HEK293 (cell line): ENCODE data around the gene IGF2BP2.

Experiments
- CTCF ChIA-PET: fragments of 350-600 bp; formaldehyde crosslinking; extraction: SDS; loops from one replicate; lab custom pipeline; 2021; ENCODE audit warnings: antibody characterized with exemption; lab: Yijun Ruan, JAX
- POLR2A ChIA-PET: fragments of 300-600 bp; formaldehyde crosslinking; extraction: SDS; loops from one replicate; lab custom pipeline; 2020; ENCODE audit warnings: antibody characterized with exemption, inconsistent platforms; lab: Yijun Ruan, JAX
- H3K27ac ChIP-seq: fragments of 200-500 bp; sonication (Bioruptor generic); 2 replicates; pipeline ENCODE4 v1.5.1; 2014; ENCODE audit warnings: low read depth, low read length, control low read depth, inconsistent platforms; ENCODE audit errors: extremely low read depth
- H3K36me3 ChIP-seq, 2 experiments: fragments of 200-500 bp in 1 of 2; sonication (Bioruptor generic) in 1 of 2; 1 replicate in 1 of 2; 2 replicates in 1 of 2; pipeline ENCODE4 v1.5.1; 2014 to 2017; ENCODE audit warnings: inconsistent platforms in 2 of 2, low read length in 2 of 2; ENCODE audit not compliant: control insufficient read depth in 2 of 2, insufficient read depth in 1 of 2
- H3K4me1 ChIP-seq: fragments of 200-500 bp; sonication (Bioruptor generic); 2 replicates; pipeline ENCODE4 v1.5.1; 2014; ENCODE audit warnings: mild to moderate bottlenecking, low read length, inconsistent platforms; ENCODE audit not compliant: control insufficient read depth, insufficient read depth
- H3K4me3 ChIP-seq: 2 replicates; pipeline ENCODE4 v1.5.1; 2011; ENCODE audit warnings: low read depth, mild to moderate bottlenecking, control low read depth, low read length, moderate library complexity
- H3K9me3 ChIP-seq: fragments of 200-500 bp; sonication (Bioruptor generic); 2 replicates; pipeline ENCODE4 v1.5.1; 2014; ENCODE audit warnings: low read depth, low read length, inconsistent platforms; ENCODE audit not compliant: control insufficient read depth, insufficient read depth
- HOXA7 ChIP-seq: sonication (generic); formaldehyde crosslinking; IDR thresholded peaks from 2 replicates; pipeline ENCODE4 v1.8.1; 2022; ENCODE audit warnings: missing genetic modification reagents, borderline replicate concordance
- ZNF202 ChIP-seq: fragments of 450-650 bp; formaldehyde crosslinking; IDR thresholded peaks from 2 replicates; pipeline ENCODE4 v1.5.1; 2016; ENCODE audit warnings: missing biosample characterization, missing genetic modification characterization, borderline replicate concordance
- ZNF324 ChIP-seq: fragments of 450-650 bp; formaldehyde crosslinking; IDR thresholded peaks from 2 replicates; pipeline ENCODE4 v1.5.1; 2016; ENCODE audit warnings: missing biosample characterization, missing genetic modification characterization
- ZNF350 ChIP-seq: fragments of 450-650 bp; formaldehyde crosslinking; IDR thresholded peaks from 2 replicates; pipeline ENCODE4 v1.5.0; 2017; ENCODE audit warnings: missing biosample characterization, mild to moderate bottlenecking, missing genetic modification characterization
- ZNF473 ChIP-seq: fragments of 450-650 bp; formaldehyde crosslinking; IDR thresholded peaks from 2 replicates; pipeline ENCODE4 v1.5.1; 2017; ENCODE audit warnings: missing biosample characterization, missing genetic modification characterization
- ZNF585B ChIP-seq: fragments of 450-650 bp; formaldehyde crosslinking; IDR thresholded peaks from 2 replicates; pipeline ENCODE4 v1.5.1; 2016; ENCODE audit warnings: missing biosample characterization, missing genetic modification characterization
- ZNF660 ChIP-seq: fragments of 450-650 bp; IDR thresholded peaks from 2 replicates; pipeline ENCODE4 v1.5.1; 2018; ENCODE audit warnings: missing biosample characterization, mild to moderate bottlenecking, missing genetic modification characterization
- ZNF701 ChIP-seq: fragments of 450-650 bp; formaldehyde crosslinking; IDR thresholded peaks from 2 replicates; pipeline ENCODE4 v1.5.1; 2016; ENCODE audit warnings: missing biosample characterization, missing genetic modification characterization
- ZNF76 ChIP-seq: fragments of 450-650 bp; formaldehyde crosslinking; IDR thresholded peaks from 2 replicates; pipeline ENCODE4; 2016; ENCODE audit warnings: low read depth, missing biosample characterization, missing genetic modification characterization, borderline replicate concordance
- TF ChIP-seq, protein P1 (sequence below): fragments of 450-650 bp; formaldehyde crosslinking; IDR thresholded peaks from 2 replicates; pipeline ENCODE4 v1.5.1; 2016; ENCODE audit warnings: missing biosample characterization, missing genetic modification characterization
- TF ChIP-seq, protein P2 (sequence below): fragments of 450-650 bp; formaldehyde crosslinking; IDR thresholded peaks from 2 replicates; pipeline ENCODE4 v1.5.1; 2016; ENCODE audit warnings: missing biosample characterization, missing genetic modification characterization, borderline replicate concordance
- TF ChIP-seq, protein P3 (sequence below): fragments of 450-650 bp; formaldehyde crosslinking; IDR thresholded peaks from 2 replicates; pipeline ENCODE4 v1.5.1; 2016; ENCODE audit warnings: missing biosample characterization, missing genetic modification characterization

IGF2BP2 gene

DNA sequence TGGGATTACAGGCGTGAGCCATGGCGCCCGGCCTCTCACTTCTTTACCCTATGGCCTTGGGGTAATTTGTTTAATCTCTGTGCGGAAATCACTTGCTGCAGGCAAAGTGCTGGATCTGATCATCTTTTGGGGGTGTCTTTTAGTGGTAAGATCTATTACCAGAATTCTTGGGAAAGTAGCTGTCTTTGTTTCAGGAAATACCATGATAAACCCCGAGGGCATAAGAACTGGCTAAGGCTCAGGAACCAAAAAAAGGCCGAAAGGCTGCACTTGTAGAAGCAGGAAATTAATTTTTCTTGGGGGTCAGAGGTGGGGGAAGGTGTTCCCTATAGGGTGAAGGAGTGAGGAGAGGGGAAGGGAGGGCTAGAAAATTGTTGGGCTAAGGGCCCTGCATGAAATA, 22.7 kb upstream of the IGF2BP2 start:
- CTCF ChIA-PET, result no interaction called here
- H3K27ac ChIP-seq, result no peak overlapping the region
- no peaks in the 10 kb centered on the region for H3K36me3 ChIP-seq
- POLR2A ChIA-PET, result no interaction called here
- TF ChIP-seq ZNF324 (no peak), HOXA7 (CRISPR knock-in tag) (no peak), ZNF76 (no peak), ZNF202 (tag by site-specific recombination) (no peak), ZNF585B (no peak)
- TF ChIP-seq, protein P1, sequence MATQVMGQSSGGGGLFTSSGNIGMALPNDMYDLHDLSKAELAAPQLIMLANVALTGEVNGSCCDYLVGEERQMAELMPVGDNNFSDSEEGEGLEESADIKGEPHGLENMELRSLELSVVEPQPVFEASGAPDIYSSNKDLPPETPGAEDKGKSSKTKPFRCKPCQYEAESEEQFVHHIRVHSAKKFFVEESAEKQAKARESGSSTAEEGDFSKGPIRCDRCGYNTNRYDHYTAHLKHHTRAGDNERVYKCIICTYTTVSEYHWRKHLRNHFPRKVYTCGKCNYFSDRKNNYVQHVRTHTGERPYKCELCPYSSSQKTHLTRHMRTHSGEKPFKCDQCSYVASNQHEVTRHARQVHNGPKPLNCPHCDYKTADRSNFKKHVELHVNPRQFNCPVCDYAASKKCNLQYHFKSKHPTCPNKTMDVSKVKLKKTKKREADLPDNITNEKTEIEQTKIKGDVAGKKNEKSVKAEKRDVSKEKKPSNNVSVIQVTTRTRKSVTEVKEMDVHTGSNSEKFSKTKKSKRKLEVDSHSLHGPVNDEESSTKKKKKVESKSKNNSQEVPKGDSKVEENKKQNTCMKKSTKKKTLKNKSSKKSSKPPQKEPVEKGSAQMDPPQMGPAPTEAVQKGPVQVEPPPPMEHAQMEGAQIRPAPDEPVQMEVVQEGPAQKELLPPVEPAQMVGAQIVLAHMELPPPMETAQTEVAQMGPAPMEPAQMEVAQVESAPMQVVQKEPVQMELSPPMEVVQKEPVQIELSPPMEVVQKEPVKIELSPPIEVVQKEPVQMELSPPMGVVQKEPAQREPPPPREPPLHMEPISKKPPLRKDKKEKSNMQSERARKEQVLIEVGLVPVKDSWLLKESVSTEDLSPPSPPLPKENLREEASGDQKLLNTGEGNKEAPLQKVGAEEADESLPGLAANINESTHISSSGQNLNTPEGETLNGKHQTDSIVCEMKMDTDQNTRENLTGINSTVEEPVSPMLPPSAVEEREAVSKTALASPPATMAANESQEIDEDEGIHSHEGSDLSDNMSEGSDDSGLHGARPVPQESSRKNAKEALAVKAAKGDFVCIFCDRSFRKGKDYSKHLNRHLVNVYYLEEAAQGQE (tag by site-specific recombination), result no peak
- TF ChIP-seq, protein P2, sequence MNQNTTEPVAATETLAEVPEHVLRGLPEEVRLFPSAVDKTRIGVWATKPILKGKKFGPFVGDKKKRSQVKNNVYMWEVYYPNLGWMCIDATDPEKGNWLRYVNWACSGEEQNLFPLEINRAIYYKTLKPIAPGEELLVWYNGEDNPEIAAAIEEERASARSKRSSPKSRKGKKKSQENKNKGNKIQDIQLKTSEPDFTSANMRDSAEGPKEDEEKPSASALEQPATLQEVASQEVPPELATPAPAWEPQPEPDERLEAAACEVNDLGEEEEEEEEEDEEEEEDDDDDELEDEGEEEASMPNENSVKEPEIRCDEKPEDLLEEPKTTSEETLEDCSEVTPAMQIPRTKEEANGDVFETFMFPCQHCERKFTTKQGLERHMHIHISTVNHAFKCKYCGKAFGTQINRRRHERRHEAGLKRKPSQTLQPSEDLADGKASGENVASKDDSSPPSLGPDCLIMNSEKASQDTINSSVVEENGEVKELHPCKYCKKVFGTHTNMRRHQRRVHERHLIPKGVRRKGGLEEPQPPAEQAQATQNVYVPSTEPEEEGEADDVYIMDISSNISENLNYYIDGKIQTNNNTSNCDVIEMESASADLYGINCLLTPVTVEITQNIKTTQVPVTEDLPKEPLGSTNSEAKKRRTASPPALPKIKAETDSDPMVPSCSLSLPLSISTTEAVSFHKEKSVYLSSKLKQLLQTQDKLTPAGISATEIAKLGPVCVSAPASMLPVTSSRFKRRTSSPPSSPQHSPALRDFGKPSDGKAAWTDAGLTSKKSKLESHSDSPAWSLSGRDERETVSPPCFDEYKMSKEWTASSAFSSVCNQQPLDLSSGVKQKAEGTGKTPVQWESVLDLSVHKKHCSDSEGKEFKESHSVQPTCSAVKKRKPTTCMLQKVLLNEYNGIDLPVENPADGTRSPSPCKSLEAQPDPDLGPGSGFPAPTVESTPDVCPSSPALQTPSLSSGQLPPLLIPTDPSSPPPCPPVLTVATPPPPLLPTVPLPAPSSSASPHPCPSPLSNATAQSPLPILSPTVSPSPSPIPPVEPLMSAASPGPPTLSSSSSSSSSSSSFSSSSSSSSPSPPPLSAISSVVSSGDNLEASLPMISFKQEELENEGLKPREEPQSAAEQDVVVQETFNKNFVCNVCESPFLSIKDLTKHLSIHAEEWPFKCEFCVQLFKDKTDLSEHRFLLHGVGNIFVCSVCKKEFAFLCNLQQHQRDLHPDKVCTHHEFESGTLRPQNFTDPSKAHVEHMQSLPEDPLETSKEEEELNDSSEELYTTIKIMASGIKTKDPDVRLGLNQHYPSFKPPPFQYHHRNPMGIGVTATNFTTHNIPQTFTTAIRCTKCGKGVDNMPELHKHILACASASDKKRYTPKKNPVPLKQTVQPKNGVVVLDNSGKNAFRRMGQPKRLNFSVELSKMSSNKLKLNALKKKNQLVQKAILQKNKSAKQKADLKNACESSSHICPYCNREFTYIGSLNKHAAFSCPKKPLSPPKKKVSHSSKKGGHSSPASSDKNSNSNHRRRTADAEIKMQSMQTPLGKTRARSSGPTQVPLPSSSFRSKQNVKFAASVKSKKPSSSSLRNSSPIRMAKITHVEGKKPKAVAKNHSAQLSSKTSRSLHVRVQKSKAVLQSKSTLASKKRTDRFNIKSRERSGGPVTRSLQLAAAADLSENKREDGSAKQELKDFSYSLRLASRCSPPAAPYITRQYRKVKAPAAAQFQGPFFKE (tag by site-specific recombination), result no peak
- TF ChIP-seq, all 188 proteins: peak for 0
- Histone ChIP-seq H3K4me3 (no peak overlapping the region), H3K9me3 (no peaks in the 10 kb centered on the region), H3K4me1 (no peaks in the 10 kb centered on the region)

DNA sequence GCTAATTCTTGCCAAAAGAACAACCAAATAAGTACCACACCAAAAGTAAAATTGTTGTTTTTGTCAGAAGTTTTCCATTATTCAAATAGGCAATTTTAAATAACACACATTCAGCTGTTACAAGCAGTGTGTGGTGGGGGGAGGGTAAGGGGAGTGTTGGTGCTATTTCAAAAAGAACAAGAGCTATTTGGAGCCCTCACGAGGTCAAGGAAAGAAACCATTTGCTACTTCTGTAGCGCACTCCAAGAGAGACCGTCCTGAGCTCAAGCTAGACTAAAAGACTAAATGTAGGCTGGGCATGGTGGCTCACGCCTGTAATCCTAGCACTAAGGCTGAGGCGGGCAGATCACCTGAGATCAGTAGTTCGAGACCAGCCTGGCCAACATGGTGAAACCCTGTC, 21.2 kb upstream of the IGF2BP2 start:
- H3K36me3 ChIP-seq, result no peaks in the 10 kb centered on the region
- no peak overlapping the region for H3K4me3 ChIP-seq
- no peaks in the 10 kb centered on the region for H3K4me1 ChIP-seq
- TF ChIP-seq ZNF660 (0 out of 2 replicates have a peak, but pooled peaks have one; percentile 26), ZNF473 (tag by site-specific recombination) (no peak)
- TF ChIP-seq, all 188 proteins: peak for 1
- Histone ChIP-seq H3K27ac (no peak overlapping the region), H3K9me3 (no peaks in the 10 kb centered on the region)
- POLR2A ChIA-PET, result no interaction called here
- CTCF ChIA-PET, result interaction anchor here (0.7 to 0.8 kb wide), 3 partner anchors 10 to 186 kb away, joined by 3 to 5 read pairs (median 3); no protein-coding TSS in a partner anchor

DNA sequence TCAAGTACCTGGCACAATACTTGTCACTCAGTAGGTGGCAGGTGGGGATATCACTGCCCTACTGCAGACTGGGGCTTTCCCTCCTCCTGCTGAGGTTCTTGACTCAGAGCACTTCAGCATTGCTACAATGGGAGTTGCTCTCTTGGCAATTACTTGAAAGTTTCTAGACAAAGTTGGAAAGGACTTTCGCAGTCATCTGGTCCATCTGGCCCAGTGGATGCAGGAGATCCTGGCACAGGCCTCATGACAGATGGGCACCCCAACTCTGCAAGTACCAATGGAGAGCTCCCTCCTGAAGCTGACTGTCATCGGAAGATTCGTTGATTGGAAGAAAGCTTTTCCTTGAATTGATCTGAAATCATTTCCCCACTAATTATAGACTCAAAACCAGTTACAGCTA, 19.2 kb upstream of the IGF2BP2 start:
- Histone ChIP-seq H3K9me3 (no peaks in the 10 kb centered on the region), H3K4me1 (no peaks in the 10 kb centered on the region), H3K4me3 (no peak overlapping the region), H3K27ac (no peak overlapping the region), H3K36me3 (no peaks in the 10 kb centered on the region)
- TF ChIP-seq ZNF701 (tag by site-specific recombination) (no peak), ZNF350 (tag by site-specific recombination) (no peak)
- TF ChIP-seq, protein P3, sequence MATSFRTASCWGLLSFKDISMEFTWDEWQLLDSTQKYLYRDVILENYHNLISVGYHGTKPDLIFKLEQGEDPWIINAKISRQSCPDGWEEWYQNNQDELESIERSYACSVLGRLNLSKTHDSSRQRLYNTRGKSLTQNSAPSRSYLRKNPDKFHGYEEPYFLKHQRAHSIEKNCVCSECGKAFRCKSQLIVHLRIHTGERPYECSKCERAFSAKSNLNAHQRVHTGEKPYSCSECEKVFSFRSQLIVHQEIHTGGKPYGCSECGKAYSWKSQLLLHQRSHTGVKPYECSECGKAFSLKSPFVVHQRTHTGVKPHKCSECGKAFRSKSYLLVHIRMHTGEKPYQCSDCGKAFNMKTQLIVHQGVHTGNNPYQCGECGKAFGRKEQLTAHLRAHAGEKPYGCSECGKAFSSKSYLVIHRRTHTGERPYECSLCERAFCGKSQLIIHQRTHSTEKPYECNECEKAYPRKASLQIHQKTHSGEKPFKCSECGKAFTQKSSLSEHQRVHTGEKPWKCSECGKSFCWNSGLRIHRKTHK, result no peak
- POLR2A ChIA-PET, result no interaction called here
- CTCF ChIA-PET, result no interaction called here
